GM19455 (cell line): ENCODE results near the gene FAR2.
"Not testable (repeated sequence)": the region's sequence is repeated elsewhere in the genome, so short reads cannot be mapped to it uniquely, and the experiment has no call there.

Experiments used
- ATAC-seq: cut with Tn5 transposase; IDR thresholded peaks from one replicate; pipeline ENCODE4 v1.9.1; 2021; ENCODE audit not compliant: unreplicated experiment

FAR2 gene

GRCh38 chr12:29316752-29317151 lies 167.7 kb downstream of the FAR2 start:
- no peak for ATAC-seq

DNA sequence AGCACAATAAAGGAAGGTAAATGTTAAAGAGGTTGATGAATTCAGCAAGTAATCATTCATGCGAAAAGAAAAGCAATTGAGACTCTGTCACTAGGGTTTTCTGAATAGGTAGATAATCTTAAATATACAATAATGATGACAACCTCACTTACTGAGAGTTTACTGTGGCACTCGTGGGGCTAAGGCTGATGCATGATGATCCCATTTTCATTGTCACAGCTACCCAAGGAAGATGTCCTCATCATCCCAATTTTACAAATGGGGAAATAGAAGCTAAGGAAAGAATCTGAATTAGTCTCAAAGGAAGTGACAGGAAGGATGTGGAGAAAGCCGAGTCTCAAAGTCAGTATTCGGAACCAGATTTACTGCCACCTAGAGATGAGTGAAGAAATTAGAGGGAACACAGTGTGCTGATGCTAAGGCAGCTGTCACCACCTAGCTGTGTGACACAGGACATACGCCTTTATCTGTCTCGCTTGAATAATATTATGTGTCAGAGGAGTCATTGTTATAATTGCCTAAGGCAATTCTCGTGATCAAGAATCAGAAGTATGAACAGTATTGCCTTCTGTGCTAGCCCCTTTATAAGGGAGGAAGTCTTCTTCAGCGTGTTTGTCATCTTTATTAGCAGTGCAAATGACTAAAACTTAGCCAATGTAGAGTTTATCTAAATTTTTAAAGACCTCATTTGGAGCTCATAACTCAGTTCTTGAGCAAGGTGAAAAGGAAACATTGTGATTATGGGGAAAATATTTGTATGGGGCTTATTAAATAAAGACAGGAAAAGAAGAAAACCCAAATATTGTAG lies 168.7 kb downstream of the FAR2 start:
- peak; percentile 98 for ATAC-seq

DNA sequence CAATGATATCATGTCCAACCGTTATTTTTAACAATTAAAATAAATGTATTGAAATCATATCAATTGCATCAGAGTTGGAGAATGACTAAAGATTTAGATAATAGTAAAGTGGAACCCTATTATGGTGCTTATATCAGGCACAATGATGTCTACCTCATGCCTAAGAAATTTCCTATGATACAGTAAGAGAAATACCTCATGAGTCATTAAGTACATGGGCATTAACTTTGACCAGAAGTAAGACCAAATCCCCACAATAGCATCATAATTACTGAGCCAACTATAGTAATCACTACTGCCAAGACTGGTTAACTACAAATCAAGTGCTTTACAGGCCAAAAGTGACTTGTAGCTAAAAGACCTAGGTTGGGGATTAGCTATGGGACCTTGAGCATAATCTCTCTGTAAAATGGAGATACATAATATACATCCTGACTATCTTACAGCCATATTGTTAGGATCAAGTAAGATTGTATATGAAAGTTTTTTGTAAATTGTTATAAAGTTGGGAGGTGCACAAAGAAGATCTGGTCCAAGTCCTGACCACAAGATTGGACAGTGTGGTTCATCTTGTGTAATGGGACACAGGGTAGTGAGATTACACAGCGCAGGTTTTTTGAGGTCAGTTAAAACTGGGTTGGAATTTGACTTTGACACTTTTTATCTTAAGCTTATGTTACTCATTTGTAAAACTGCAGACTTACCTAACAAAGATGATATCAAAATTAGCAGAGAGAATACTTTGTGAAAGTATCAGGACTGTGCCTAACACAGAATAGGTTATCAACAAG lies 171.4 kb downstream of the FAR2 start:
- ATAC-seq = no peak

DNA sequence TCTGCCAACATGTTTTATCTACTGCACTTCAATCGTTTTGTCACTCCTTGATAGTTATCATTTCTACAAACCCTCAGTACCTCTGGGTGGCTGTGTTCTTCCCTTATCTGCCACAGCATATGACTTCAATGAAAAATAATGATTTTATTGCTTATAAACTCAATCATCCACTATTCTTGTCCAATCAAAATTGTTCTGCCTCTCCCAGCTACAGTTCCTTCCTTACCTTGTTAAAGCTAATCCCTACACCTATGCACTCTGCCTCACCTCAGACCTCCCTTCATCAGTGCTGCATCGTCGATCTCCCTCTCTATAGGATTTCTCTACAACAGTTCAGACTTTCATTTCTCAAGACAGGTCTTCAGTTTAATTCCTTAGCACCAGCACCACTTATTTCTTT lies 173.1 kb downstream of the FAR2 start:
- no peak for ATAC-seq

- no peak for ATAC-seq
Observed at GRCh38 chr12:29329411-29329810, 180.3 kb downstream of the FAR2 start.

DNA sequence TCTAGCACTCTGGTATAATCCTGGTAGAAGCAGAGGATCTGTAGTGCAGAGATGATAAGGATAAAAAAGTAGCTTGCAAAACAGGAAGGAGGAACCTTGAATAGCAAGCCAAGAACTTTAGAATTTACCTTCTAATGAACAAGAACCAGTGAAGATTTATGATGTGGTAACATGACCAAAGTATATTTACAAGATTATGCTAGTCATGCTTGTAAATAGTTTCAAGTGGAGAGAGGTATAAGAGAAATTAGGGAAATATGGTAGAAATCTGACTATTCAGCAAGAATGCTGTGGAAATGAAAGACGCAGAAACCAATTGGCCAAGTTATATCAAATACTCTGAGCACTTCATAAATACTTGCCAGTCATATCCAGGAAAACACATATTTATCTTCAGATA lies 184.1 kb downstream of the FAR2 start:
- ATAC-seq = no peak

GRCh38 chr12:29334937-29335336 lies 185.9 kb downstream of the FAR2 start:
- no peak for ATAC-seq

- no peak for ATAC-seq
Observed at GRCh38 chr12:29337325-29337724, 188.2 kb downstream of the FAR2 start.

GRCh38 chr12:29343022-29343799 lies 194.1 kb downstream of the FAR2 start:
- no peak for ATAC-seq

- ATAC-seq = no peak
Observed at GRCh38 chr12:29346769-29347421, 197.8 kb downstream of the FAR2 start.

GRCh38 chr12:29350080-29350479 lies 201.0 kb downstream of the FAR2 start:
- no peak for ATAC-seq

- ATAC-seq = no peak
Observed at GRCh38 chr12:29354954-29355353, 205.9 kb downstream of the FAR2 start.

GRCh38 chr12:29365091-29365490 lies 216.0 kb downstream of the FAR2 start:
- no peak for ATAC-seq

- ATAC-seq = no peak
Observed at GRCh38 chr12:29374012-29374411, 224.9 kb downstream of the FAR2 start.

- no peak for ATAC-seq
Observed at GRCh38 chr12:29374913-29375312, 225.8 kb downstream of the FAR2 start.

DNA sequence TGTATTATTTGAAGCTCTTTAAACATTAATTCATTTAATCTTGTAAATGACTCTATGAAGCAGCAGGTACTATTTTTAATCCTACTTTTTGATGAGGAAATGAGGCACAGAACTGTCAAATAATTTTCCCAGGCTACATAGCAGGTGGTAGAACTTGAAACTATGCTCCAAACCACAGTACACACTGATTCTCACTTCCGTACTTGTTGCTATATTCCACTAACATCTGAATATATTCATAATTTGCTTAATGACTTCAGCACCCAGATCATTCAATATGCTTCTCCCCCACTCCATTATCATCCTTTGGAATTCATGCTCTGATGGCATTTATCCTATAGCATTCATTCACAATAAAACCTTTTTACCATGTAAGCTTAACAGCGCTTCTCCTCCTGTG lies 227.0 kb downstream of the FAR2 start:
- no peak for ATAC-seq

- peak; percentile 94 for ATAC-seq
Observed at GRCh38 chr12:29380536-29381523, 231.8 kb downstream of the FAR2 start, which contains the start of gene ERGIC2. TSS of gene ERGIC2 (minus strand) at chr12:29381172. CDS start at chr12:29371633, 9,539 bp downstream.

DNA sequence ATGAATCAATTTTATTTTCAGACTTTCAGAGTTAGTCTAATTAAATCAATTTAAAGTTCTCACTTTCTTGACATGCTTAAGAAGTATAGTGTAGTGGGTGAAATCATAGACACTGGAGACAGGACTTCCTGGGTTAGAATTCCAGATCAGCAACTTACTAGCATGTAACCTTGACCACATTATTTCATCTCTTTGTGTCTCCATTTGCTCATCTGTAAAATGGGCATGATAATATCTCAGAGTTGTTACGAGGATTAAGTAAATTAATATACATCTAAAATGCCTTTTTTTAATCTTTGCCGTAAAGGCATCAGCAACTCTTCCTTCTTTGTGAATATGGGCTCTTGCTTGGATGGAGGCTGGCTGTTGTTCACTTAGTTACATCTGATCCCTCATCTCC lies 233.2 kb downstream of the FAR2 start:
- ATAC-seq = no peak

DNA sequence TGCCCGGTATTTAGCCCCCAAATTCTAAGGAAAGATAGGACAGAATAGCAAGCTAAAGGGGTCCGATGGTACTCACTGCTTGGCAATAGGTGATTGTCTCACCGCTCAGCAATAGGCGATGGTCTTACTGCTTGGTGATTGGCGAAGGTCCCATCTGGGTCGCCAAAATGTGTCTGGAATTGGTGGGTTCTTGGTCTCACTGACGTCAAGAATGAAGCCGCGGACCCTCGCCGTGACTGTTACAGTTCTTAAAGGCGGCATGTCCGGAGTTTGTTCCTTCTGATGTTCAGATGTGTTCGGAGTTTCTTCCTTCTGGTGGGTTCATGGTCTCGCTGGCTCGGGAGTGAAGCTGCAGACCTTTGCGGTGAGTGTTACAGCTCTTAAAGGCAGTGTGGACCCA lies 236.1 kb downstream of the FAR2 start:
- not testable (repeated sequence) for ATAC-seq
